K562 (cell line): Measurements from ENCODE around the gene SLC7A9. TPM values are rescaled to one million over a fixed set of nuclear protein-coding genes. Genes with fewer than 3 reads are reported as not detected.

ENCODE experiments used
- ATAC-seq: fragments of 200-7000 bp; cut with Tn5 transposase; 3 replicates; pipeline ENCODE4 v1.9.1; 2020; ENCODE audit warnings: moderate library complexity
- BruUV-seq: library from RNA; stranded (reverse); fragments of 400-500 nt; replicated peaks from 2 replicates; lab custom pipeline; 2021; lab: Mats Ljungman, UMichigan
- CTCF ChIA-PET: fragments of 300-600 bp; formaldehyde crosslinking; extraction: SDS; loops from one replicate; lab custom pipeline; 2021; ENCODE audit warnings: low intra/inter-chr PET ratio; lab: Yijun Ruan, JAX
- POLR2A ChIA-PET: fragments of 300-600, 350-650 bp; sonication (Branson Sonifier 250); formaldehyde crosslinking; extraction: SDS; loops from one replicate; lab custom pipeline; 2021; ENCODE audit warnings: antibody characterized with exemption, inconsistent platforms; lab: Yijun Ruan, JAX
- DNase-seq, 4 experiments: peaks; one replicate each; pipeline versions ENCODE4 v3.0.0 to v3.0.0-alpha.2; 2011 to 2018; ENCODE audit warnings: low spot score in 3 of 4, mixed read lengths in 3 of 4; ENCODE audit errors: extremely low read depth in 1 of 4
- FAIRE-seq: peaks from 2 replicates; lab custom pipeline; 2011; peaks lifted over from hg19 to GRCh38; lab: Jason Lieb, UNC
- H2AFZ ChIP-seq: 2 replicates; pipeline ENCODE4 v1.6.0; 2011; ENCODE audit warnings: low read depth, low read length, control low read depth, inconsistent platforms
- H3K27ac ChIP-seq: fragments of 200-600 bp; 3 replicates; pipeline ENCODE4 v1.8.0; 2011; ENCODE audit warnings: low read depth, mild to moderate bottlenecking, control low read depth, inconsistent platforms, low read length, moderate library complexity, mixed read lengths; ENCODE audit errors: extremely low read depth
- H3K27me3 ChIP-seq, 2 experiments: fragments of 300-600 bp in 1 of 2; 2 replicates in 1 of 2; 3 replicates in 1 of 2; pipeline versions ENCODE4 v1.6.0 to v1.8.0; 2011; ENCODE audit warnings: inconsistent platforms in 2 of 2, low read length in 2 of 2, mild to moderate bottlenecking in 1 of 2, mixed read lengths in 1 of 2, moderate library complexity in 1 of 2; ENCODE audit not compliant: control insufficient read depth in 2 of 2, insufficient read depth in 2 of 2
- H3K36me3 ChIP-seq: fragments of 300-600 bp; 3 replicates; pipeline ENCODE4 v1.8.0; 2011; ENCODE audit warnings: mild to moderate bottlenecking, low read length, inconsistent platforms; ENCODE audit not compliant: control insufficient read depth, insufficient read depth
- H3K4me1 ChIP-seq, 2 experiments: fragments of 200-600 bp in 1 of 2; replicated peaks in 1 of 2; 2 replicates in 1 of 2; 3 replicates in 1 of 2; pipeline versions ENCODE4 v1.5.1 to v1.8.0; 2011; ENCODE audit warnings: inconsistent platforms in 2 of 2, low read length in 2 of 2, mild to moderate bottlenecking in 1 of 2, mixed read lengths in 1 of 2, moderate library complexity in 1 of 2; ENCODE audit not compliant: control insufficient read depth in 2 of 2, insufficient read depth in 2 of 2
- H3K4me2 ChIP-seq: 2 replicates; pipeline ENCODE4 v1.6.1; 2011; ENCODE audit warnings: low read length, control low read depth, inconsistent platforms, mixed read lengths; ENCODE audit not compliant: insufficient read depth
- H3K4me3 ChIP-seq: fragments of 200-600 bp; sonication (generic), shearing (Covaris generic); 2 replicates; pipeline ENCODE4 v1.5.1; 2016; ENCODE audit warnings: control low read depth, inconsistent platforms
- H3K79me2 ChIP-seq: fragments of 200-600 bp; 3 replicates; pipeline ENCODE4 v1.8.0; 2011; ENCODE audit warnings: low read length, inconsistent platforms; ENCODE audit not compliant: control insufficient read depth, insufficient read depth
- H3K9ac ChIP-seq, 2 experiments: 2 replicates each; pipeline versions ENCODE4 v1.6.0 to v1.6.1; 2011; ENCODE audit warnings: low read depth in 2 of 2, low read length in 2 of 2, control low read depth in 1 of 2, inconsistent platforms in 1 of 2, mild to moderate bottlenecking in 1 of 2, mixed read lengths in 1 of 2; ENCODE audit not compliant: insufficient read depth in 1 of 2
- H3K9me1 ChIP-seq: one replicate; pipeline ENCODE4 v1.6.0; 2011; ENCODE audit warnings: inconsistent platforms, mild to moderate bottlenecking, low read length, moderate library complexity; ENCODE audit not compliant: control insufficient read depth, insufficient read depth
- H3K9me3 ChIP-seq: replicated peaks from 2 replicates; pipeline ENCODE4 v1.5.1; 2011; ENCODE audit warnings: low read depth, low read length, inconsistent platforms; ENCODE audit not compliant: control insufficient read depth, insufficient read depth
- H4K20me1 ChIP-seq: replicated peaks from 2 replicates; pipeline ENCODE4 v1.6.1; 2011; ENCODE audit warnings: low read length, inconsistent platforms, mixed read lengths; ENCODE audit not compliant: control insufficient read depth, insufficient read depth
- ELF4 ChIP-seq: fragments of 450-650 bp; formaldehyde crosslinking; IDR thresholded peaks from 2 replicates; pipeline ENCODE4 v1.4.0; 2022; ENCODE audit warnings: missing genetic modification characterization
- RB1 ChIP-seq: fragments of 450-650 bp; IDR thresholded peaks from 2 replicates; pipeline ENCODE4 v1.6.1; 2017; ENCODE audit warnings: low read depth, mild to moderate bottlenecking
- SNRNP70 ChIP-seq: fragments of 200-400 bp; formaldehyde crosslinking; optimal IDR thresholded peaks from 2 replicates; pipeline ENCODE3; 2017; ENCODE audit warnings: low read depth, low read length
- STAT6 ChIP-seq: sonication (generic); formaldehyde crosslinking; IDR thresholded peaks from 2 replicates; pipeline ENCODE4 v1.8.1; 2023; ENCODE audit warnings: mild to moderate bottlenecking, missing genetic modification reagents
- TAF1 ChIP-seq: IDR thresholded peaks from 2 replicates; pipeline ENCODE4 v1.6.1; 2011; ENCODE audit warnings: mild to moderate bottlenecking, low read length, moderate library complexity; ENCODE audit not compliant: insufficient read depth, control insufficient read depth, severe bottlenecking; ENCODE audit errors: extremely low read depth
- ZNF140 ChIP-seq: fragments of 250-450 bp; sonication (Bioruptor Pico); IDR thresholded peaks from 2 replicates; pipeline ENCODE4 v1.8.0; 2021; ENCODE audit warnings: moderate library complexity, mild to moderate bottlenecking, inconsistent platforms
- ZNF280B ChIP-seq: fragments of 250-450 bp; sonication (Bioruptor Pico); IDR thresholded peaks from 2 replicates; pipeline ENCODE4 v1.5.1; 2021; ENCODE audit warnings: mild to moderate bottlenecking
- ZNF507 ChIP-seq: conservative IDR thresholded peaks from 2 replicates; pipeline ENCODE4 v1.6.1; 2017; ENCODE audit warnings: missing genetic modification characterization, missing compliant biosample characterization
- ZNF77 ChIP-seq: fragments of 250-450 bp; sonication (Bioruptor Pico); IDR thresholded peaks from 2 replicates; pipeline ENCODE4 v1.5.0; 2020
- WGBS: fragments of 100-300 bp; shearing (Covaris generic); methylation state at CpG from one replicate; pipeline ENCODE4 v1.1.6; 2016; ENCODE audit warnings: low coverage, mixed read lengths; ENCODE audit not compliant: insufficient coverage; ENCODE audit errors: missing lambda C conversion rate; 5-methylcytosine and 5-hydroxymethylcytosine counted together
- in situ Hi-C: fragments of 300-500 bp; cut with MboI; formaldehyde crosslinking; loops from 4 replicates; pipeline ENCODE4 v1.15.0; 2018; ENCODE audit warnings: inconsistent platforms, mixed read lengths
- intact Hi-C: fragments of 100-400 bp; cut with micrococcal nuclease; formaldehyde crosslinking; loops from 2 replicates; pipeline ENCODE4 v1.14.2; 2022
- polyA plus RNA-seq, 8 experiments: library from polyadenylated mRNA; depleted of rRNA in 4 of 8; stranded (reverse) in 5 of 8; unstranded in 3 of 8; fragments of >200 nt; fragmentation: Nextera tagmentation in 2 of 8; fragmentation: Illumina TruSeq in 1 of 8; extraction: Ambion mirVana in 2 of 8; extraction: Trizol in 1 of 8; gene quantifications; 2 replicates each; pipeline versions ENCODE4 v1.2.1 to v1.2.3, GENCODE V29; 2011 to 2014; ENCODE audit warnings: inconsistent platforms in 1 of 8, missing spikeins in 1 of 8
- total RNA-seq, 7 experiments: library from RNA; depleted of rRNA in 6 of 7; stranded (reverse); fragments of >200 nt in 6 of 7; fragmentation: Illumina TruSeq in 2 of 7; extraction: Trizol in 2 of 7; gene quantifications; 2 replicates each; pipeline versions ENCODE4 v1.2.1 to v1.2.3, GENCODE V29; 2011 to 2021; ENCODE audit warnings: low replicate concordance in 1 of 7

The SLC7A9 gene
- total and polyA plus RNA-seq, 9 of the 15 experiments (the other 6 are each of a cell fraction or from before 2014, with no cell fraction given): not detected

GRCh38 chr19:32812036-32812435, 57.5 kb downstream of the SLC7A9 start:
- CTCF ChIA-PET: no interaction called here
- no peaks in the 10 kb centered on the region for H3K9me3 ChIP-seq
- intact Hi-C loops: no loop called here
- peaks cover 31 to 49% of the 10 kb centered on the region in 2 experiments for H3K27me3 ChIP-seq
- no peak overlapping the region for H3K4me3 ChIP-seq
- H2AFZ ChIP-seq: no peak overlapping the region
- no peaks in the 10 kb centered on the region for H3K9me1 ChIP-seq
- peak; percentile 53 for ATAC-seq
- no peaks in the 10 kb centered on the region for H3K79me2 ChIP-seq
- no peaks in the 10 kb centered on the region; the same call in 1 of the 2 replicates for H4K20me1 ChIP-seq
- no peak for TF ChIP-seq ELF4 (CRISPR knock-in tag)
- TF ChIP-seq SNRNP70: no peak
- TF ChIP-seq STAT6: no peak
- no peak for TF ChIP-seq ZNF280B (CRISPR knock-in tag)
- TF ChIP-seq ZNF140 (CRISPR knock-in tag): no peak
- TF ChIP-seq ZNF77 (CRISPR knock-in tag): no peak
- no peak for TF ChIP-seq TAF1
- no peak for TF ChIP-seq RB1
- TF ChIP-seq ZNF507 (tag): no peak
- TF ChIP-seq, all 486 proteins: peak for 0
- Histone ChIP-seq H3K4me2 (no peak overlapping the region), H3K27ac (no peak overlapping the region), H3K36me3 (no peaks in the 10 kb centered on the region), H3K9ac (no peak overlapping the region; a peak in 1 of 4 replicates), H3K4me1 (no peaks in the 10 kb centered on the region)
- DNase-seq: no peak
- POLR2A ChIA-PET: no interaction called here
- WGBS: 0% methylated on average over 10 of the region's 10 CpGs
- in situ Hi-C loops: no loop called here
- BruUV-seq: no TSS peak
- FAIRE-seq: no peak
